Renal cortex interstitium (tissue), 11 donors: ENCODE data around the gene DIO1. TPM values are rescaled to one million over a fixed set of nuclear protein-coding genes. Genes with fewer than 3 reads are reported as not detected.

Experiments
- DNase-seq, 11 donors: peaks; one replicate each; pipeline ENCODE4 v3.0.0-alpha.2; 2013; ENCODE audit warnings: low read depth in 9 of 11, low spot score in 4 of 11; ENCODE audit errors: extremely low read depth in 1 of 11
- polyA plus RNA-seq, 3 donors: library from polyadenylated mRNA; unstranded; fragments of 120-200 nt; gene quantifications; one replicate each; pipeline ENCODE4 v1.2.1, GENCODE V29; 2013; ENCODE audit not compliant: insufficient read length in 3 of 3

DIO1 gene
- polyA plus RNA-seq, 3 donors = 5.1 to 6.4 (median 5.8) TPM

- peak; percentile 60 to 88 (median 78) for DNase-seq
These were observed 4.4 kb upstream of the DIO1 start, which contains the start of gene YIPF1 for GRCh38 chr1:53889304-53890298. TSS of gene YIPF1 (minus strand) at chr1:53889797. CDS start at chr1:53888937, 860 bp downstream.

- DNase-seq = no peak
These were observed 3.5 kb upstream of the DIO1 start for GRCh38 chr1:53890522-53890941.

- DNase-seq = no peak
These were observed 3.0 kb upstream of the DIO1 start for GRCh38 chr1:53891018-53891417.

- no peak for DNase-seq
These were observed 2.3 kb upstream of the DIO1 start for GRCh38 chr1:53891678-53892077.

GRCh38 chr1:53892911-53893310 is 1.1 kb upstream of the DIO1 start:
- DNase-seq = no peak

GRCh38 chr1:53894644-53895043 is 657 bp downstream of the DIO1 start:
- DNase-seq = no peak

- no peak for DNase-seq
These were observed 1.4 kb downstream of the DIO1 start for GRCh38 chr1:53895421-53895820.

- DNase-seq = no peak
These were observed 2.7 kb downstream of the DIO1 start for GRCh38 chr1:53896635-53897229.

GRCh38 chr1:53899206-53899628 is 5.2 kb downstream of the DIO1 start:
- peak; percentile 29 to 71 (median 61) for DNase-seq

- no peak for DNase-seq
These were observed 5.7 kb downstream of the DIO1 start for GRCh38 chr1:53899708-53900107.

GRCh38 chr1:53902235-53903138 is 8.5 kb downstream of the DIO1 start:
- DNase-seq = no peak

GRCh38 chr1:53905509-53905908 is 11.5 kb downstream of the DIO1 start:
- no peak for DNase-seq

- DNase-seq = no peak
These were observed 12.1 kb downstream of the DIO1 start for GRCh38 chr1:53906121-53906520.

- no peak for DNase-seq
These were observed 16.0 kb downstream of the DIO1 start for GRCh38 chr1:53909946-53910345.

GRCh38 chr1:53911442-53911841 is 17.5 kb downstream of the DIO1 start:
- DNase-seq = no peak

- DNase-seq = no peak
These were observed 19.5 kb downstream of the DIO1 start for GRCh38 chr1:53913352-53914033.

GRCh38 chr1:53918343-53918742 is 24.4 kb downstream of the DIO1 start:
- no peak for DNase-seq

GRCh38 chr1:53919675-53920066 is 25.7 kb downstream of the DIO1 start:
- DNase-seq = no peak
